Adipocyte (in vitro differentiated cells): ENCODE results near the gene SOX5.

Experiments used
- DNase-seq: peaks from one replicate; pipeline ENCODE4 v3.0.0-alpha.2; 2015; ENCODE audit warnings: low read depth
- H3K27me3 ChIP-seq: replicated peaks from 2 replicates; pipeline ENCODE4 v1.7.0; 2013; ENCODE audit warnings: mild to moderate bottlenecking, low read length, moderate library complexity; ENCODE audit not compliant: control insufficient read depth, insufficient read depth
- H3K36me3 ChIP-seq: 2 replicates; pipeline ENCODE4 v1.7.0; 2013; ENCODE audit warnings: low read length, mild to moderate bottlenecking, moderate library complexity; ENCODE audit not compliant: control insufficient read depth, insufficient read depth, severe bottlenecking
- H3K4me1 ChIP-seq: 2 replicates; pipeline ENCODE4 v1.7.0; 2013; ENCODE audit warnings: mild to moderate bottlenecking, low read length, moderate library complexity; ENCODE audit not compliant: control insufficient read depth, insufficient read depth
- H3K4me3 ChIP-seq: 2 replicates; pipeline ENCODE4 v1.7.0; 2013; ENCODE audit warnings: mild to moderate bottlenecking, low read length, moderate library complexity
- H3K9ac ChIP-seq: 2 replicates; pipeline ENCODE4 v1.7.0; 2013; ENCODE audit warnings: mild to moderate bottlenecking, low read length, moderate library complexity
- H3K9me3 ChIP-seq: 2 replicates; pipeline ENCODE4 v1.7.0; 2013; ENCODE audit warnings: mild to moderate bottlenecking, low read length, moderate library complexity; ENCODE audit not compliant: control insufficient read depth

SOX5 gene

DNA sequence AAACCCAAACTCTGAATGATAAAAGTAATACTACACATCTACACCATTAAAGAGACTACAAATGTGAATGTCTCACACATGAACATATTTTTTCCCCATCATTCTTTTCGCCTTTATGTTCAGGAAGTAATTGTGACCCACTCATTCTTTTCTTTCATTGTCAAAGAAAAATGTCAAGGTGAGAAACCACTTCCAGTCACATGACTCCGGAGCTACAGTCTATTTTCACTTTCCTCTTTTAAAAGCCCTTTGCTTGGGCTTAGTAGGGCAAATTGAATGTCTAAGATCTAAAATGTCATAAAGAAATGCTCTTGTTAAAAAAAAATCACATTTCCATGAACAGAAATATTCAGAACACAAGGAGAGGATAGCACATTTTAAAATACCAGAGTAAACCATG lies 461.3 kb downstream of the SOX5 start:
- DNase-seq, result no peak
- no peak overlapping the region for H3K9ac ChIP-seq
- no peak overlapping the region for H3K4me3 ChIP-seq
- H3K9me3 ChIP-seq, result peaks cover 3% of the 10 kb centered on the region
- H3K4me1 ChIP-seq, result no peaks in the 10 kb centered on the region
- H3K36me3 ChIP-seq, result no peaks in the 10 kb centered on the region
- no peaks in the 10 kb centered on the region for H3K27me3 ChIP-seq

DNA sequence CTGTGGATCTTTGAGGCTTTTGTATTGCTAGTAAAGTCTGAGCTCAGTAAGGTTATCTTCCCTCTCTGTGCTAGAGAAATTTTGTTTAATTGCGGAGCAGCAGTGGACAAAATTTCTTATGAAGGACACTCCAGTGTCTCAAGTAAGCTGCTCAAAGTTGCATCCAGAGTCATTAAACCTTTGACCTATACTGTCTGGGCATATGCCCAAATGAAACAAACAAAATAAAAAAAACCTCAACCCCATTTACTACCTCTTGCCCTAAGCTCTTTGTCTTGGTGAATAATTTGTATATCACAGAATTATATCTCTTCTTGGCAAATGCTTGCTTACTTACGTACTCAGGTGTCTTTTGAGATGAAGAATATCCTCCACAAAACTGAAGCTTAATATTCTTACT lies 465.2 kb downstream of the SOX5 start:
- Histone ChIP-seq H3K36me3 (no peaks in the 10 kb centered on the region), H3K4me3 (no peak overlapping the region), H3K4me1 (no peaks in the 10 kb centered on the region), H3K9me3 (peaks cover 2% of the 10 kb centered on the region), H3K27me3 (no peaks in the 10 kb centered on the region), H3K9ac (no peak overlapping the region)
- DNase-seq, result no peak

DNA sequence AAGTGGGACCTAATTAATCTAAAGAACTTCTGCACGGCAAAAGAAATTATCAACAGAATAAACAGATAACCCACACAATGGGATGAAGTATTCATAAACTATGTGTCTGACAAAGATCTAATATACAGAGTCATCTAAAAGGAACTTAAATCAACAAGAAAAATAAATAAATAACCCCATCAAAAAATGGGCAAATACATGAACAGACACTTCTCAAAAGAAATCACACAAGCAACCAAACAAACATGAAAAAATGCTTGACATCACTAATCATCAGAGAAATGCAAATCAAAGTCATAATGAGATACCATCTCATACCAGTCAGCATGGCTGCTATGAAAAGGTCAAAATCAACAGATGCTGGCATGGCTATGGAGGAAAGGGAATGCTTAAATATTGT lies 466.9 kb downstream of the SOX5 start:
- no peak overlapping the region for H3K4me3 ChIP-seq
- H3K4me1 ChIP-seq, result no peaks in the 10 kb centered on the region
- no peak for DNase-seq
- H3K9me3 ChIP-seq, result peaks cover 10% of the 10 kb centered on the region
- H3K36me3 ChIP-seq, result no peaks in the 10 kb centered on the region
- no peaks in the 10 kb centered on the region for H3K27me3 ChIP-seq
- no peak overlapping the region for H3K9ac ChIP-seq
